B cell (primary cell): ENCODE data around the gene RPP25L. TPM values are rescaled to one million over a fixed set of nuclear protein-coding genes. Genes with fewer than 3 reads are reported as not detected.

Experiments used
- ATAC-seq: fragments of 200-7000 bp; cut with Tn5 transposase; one replicate; pipeline ENCODE4 v1.10.0; 2021; ENCODE audit warnings: low read depth, mild to moderate bottlenecking, moderate number of reproducible peaks, moderate library complexity
- CTCF ChIA-PET: fragments of 350-600 bp; sonication (Branson Sonifier 250); formaldehyde crosslinking; loops from one replicate; lab custom pipeline; 2021; ENCODE audit warnings: antibody characterized with exemption, inconsistent platforms; lab: Charles Lee
- POLR2A ChIA-PET: fragments of 350-600 bp; sonication (Branson Sonifier 250); formaldehyde crosslinking; loops from one replicate; lab custom pipeline; 2021; ENCODE audit warnings: antibody characterized with exemption; lab: Charles Lee
- DNase-seq: peaks from one replicate; pipeline ENCODE4 v3.0.0; 2013
- H2AFZ ChIP-seq: 2 replicates; pipeline ENCODE4 v1.6.1; 2012; ENCODE audit warnings: mild to moderate bottlenecking, low read depth, low read length; ENCODE audit not compliant: insufficient read depth, poor library complexity, severe bottlenecking
- H3K27ac ChIP-seq, 2 donors: 1 replicate in 1 of 2; 2 replicates in 1 of 2; pipeline ENCODE4 v1.5.1; 2012 to 2013; ENCODE audit warnings: low read length in 2 of 2, mild to moderate bottlenecking in 2 of 2, moderate library complexity in 1 of 2
- H3K27me3 ChIP-seq, 4 experiments: fragments of 200-600 bp in 1 of 4; sonication (generic) in 1 of 4; replicated peaks in 1 of 4; 1 replicate in 2 of 4; 2 replicates in 2 of 4; pipeline versions ENCODE4 v1.6.1 to v1.7.0; 2013 to 2016; ENCODE audit warnings: low read length in 3 of 4, mild to moderate bottlenecking in 2 of 4, mixed read lengths in 1 of 4, moderate library complexity in 1 of 4; ENCODE audit not compliant: insufficient read depth in 4 of 4, control insufficient read depth in 3 of 4; ENCODE audit errors: control extremely low read depth in 1 of 4
- H3K36me3 ChIP-seq, 2 experiments: replicated peaks in 1 of 2; 1 replicate in 1 of 2; 2 replicates in 1 of 2; pipeline versions ENCODE4 v1.6.1 to v1.7.1; 2013; ENCODE audit warnings: low read length in 1 of 2; ENCODE audit not compliant: insufficient read depth in 2 of 2, control insufficient read depth in 1 of 2; ENCODE audit errors: control extremely low read depth in 1 of 2, extremely low read depth in 1 of 2
- H3K4me1 ChIP-seq, 2 donors: fragments of 200-600 bp in 1 of 2; sonication (generic) in 1 of 2; 1 replicate in 1 of 2; 2 replicates in 1 of 2; pipeline versions ENCODE4 v1.5.1 to v1.6.1; 2013 to 2017; ENCODE audit warnings: low read length in 2 of 2; ENCODE audit not compliant: control insufficient read depth in 2 of 2, insufficient read depth in 2 of 2
- H3K4me2 ChIP-seq: replicated peaks from 2 replicates; pipeline ENCODE3; 2012; ENCODE audit warnings: mild to moderate bottlenecking, low read depth, low read length; ENCODE audit not compliant: poor library complexity, severe bottlenecking
- H3K4me3 ChIP-seq, 5 experiments: fragments of 200-600 bp in 1 of 5; sonication (generic) in 1 of 5; 1 replicate in 3 of 5; 2 replicates in 2 of 5; pipeline versions ENCODE4 v1.5.1 to v1.7.0; 2011 to 2016; ENCODE audit warnings: low read length in 4 of 5, mild to moderate bottlenecking in 4 of 5, low read depth in 2 of 5, control low read depth in 1 of 5, moderate library complexity in 1 of 5; ENCODE audit not compliant: insufficient read depth in 1 of 5; ENCODE audit errors: control extremely low read depth in 1 of 5, extremely low read depth in 1 of 5
- H3K79me2 ChIP-seq: fragments of 200-600 bp; sonication (generic); one replicate; pipeline ENCODE4 v1.6.0; 2016; ENCODE audit warnings: low read length; ENCODE audit not compliant: control insufficient read depth, insufficient read depth
- H3K9ac ChIP-seq: fragments of 200-600 bp; sonication (generic); 2 replicates; pipeline ENCODE4 v1.6.1; 2017; ENCODE audit warnings: mild to moderate bottlenecking, low read length, moderate library complexity
- H3K9me3 ChIP-seq, 3 donors: one replicate each; pipeline versions ENCODE4 v1.6.1 to v1.7.1; 2013; ENCODE audit warnings: low read length in 2 of 3; ENCODE audit not compliant: control insufficient read depth in 2 of 3, insufficient read depth in 1 of 3; ENCODE audit errors: control extremely low read depth in 1 of 3
- H4K20me1 ChIP-seq: 2 replicates; pipeline ENCODE4 v1.6.0; 2012; ENCODE audit warnings: mild to moderate bottlenecking, low read length; ENCODE audit not compliant: insufficient read depth, control insufficient read depth, poor library complexity, severe bottlenecking
- H3K27ac Mint-ChIP-seq: one replicate; pipeline ENCODE4 v1.8.0; 2021; ENCODE audit warnings: mixed read lengths
- H3K27me3 Mint-ChIP-seq: one replicate; pipeline ENCODE4 v1.8.0; 2021; ENCODE audit warnings: mixed read lengths
- H3K4me1 Mint-ChIP-seq: one replicate; pipeline ENCODE4 v1.8.0; 2021; ENCODE audit warnings: mixed read lengths
- H3K4me3 Mint-ChIP-seq: one replicate; pipeline ENCODE4 v1.8.0; 2021; ENCODE audit warnings: mixed read lengths
- H3K9me3 Mint-ChIP-seq: one replicate; pipeline ENCODE4 v1.8.0; 2022; ENCODE audit warnings: mixed read lengths; ENCODE audit not compliant: insufficient read depth
- CTCF ChIP-seq: fragments of 200-600 bp; IDR thresholded peaks from one replicate; pipeline ENCODE4 v1.8.0; 2022; ENCODE audit warnings: antibody characterized with exemption, mild to moderate bottlenecking
- EZH2 ChIP-seq: IDR thresholded peaks from 2 replicates; pipeline ENCODE4 v1.6.1; 2012; ENCODE audit warnings: borderline replicate concordance, low read depth, mild to moderate bottlenecking, moderate library complexity, low read length; ENCODE audit not compliant: insufficient read depth, poor library complexity, severe bottlenecking
- WGBS: methylation state at CpG from one replicate; pipeline ENCODE4 v1.1.5; 2013; ENCODE audit warnings: missing lambda C conversion rate; ENCODE audit not compliant: insufficient coverage; 5-methylcytosine and 5-hydroxymethylcytosine counted together
- intact Hi-C: fragments of 100-400 bp; cut with micrococcal nuclease; formaldehyde crosslinking; loops from one replicate; pipeline ENCODE4 v1.10.0; 2022
- polyA plus RNA-seq: library from polyadenylated mRNA; depleted of rRNA; stranded (reverse); fragments of >200 nt; gene quantifications from 2 replicates; pipeline ENCODE4 v1.2.3, GENCODE V29; 2012
- total RNA-seq, 2 donors: library from RNA; stranded (reverse); fragments of 120-200 nt in 1 of 2; gene quantifications; 1 replicate in 1 of 2; 2 replicates in 1 of 2; pipeline versions ENCODE4 v1.2.3 to v1.2.4, GENCODE V29; 2013 to 2022

The RPP25L gene
- total and polyA plus RNA-seq, 2 donors (not counting 1 experiment from before 2014, with no cell fraction given) = 20.2 to 27.0 TPM

- POLR2A ChIA-PET = interaction anchor here (1.0 to 1.3 kb wide), 4 partner anchors 11 to 20 kb away, joined by 3 to 8 read pairs (median 4); partner anchors contain the start of gene DCTN3
Measured at GRCh38 chr9:34633166-34633565, 21.3 kb upstream of the RPP25L start.

More at GRCh38 chr9:34633166-34633565, 21.3 kb upstream of the RPP25L start:
- Mint-ChIP-seq H3K27ac (no peak overlapping the region), H3K27me3 (peaks cover 22% of the 10 kb centered on the region), H3K4me1 (peaks cover 35% of the 10 kb centered on the region), H3K9me3 (no peaks in the 10 kb centered on the region), H3K4me3 (no peak overlapping the region)
- no peak overlapping the region for H3K27ac ChIP-seq
- whole genome bisulfite sequencing = 80% methylated on average over 3 of the region's 5 CpGs
- H3K4me3 ChIP-seq = no peak overlapping the region
- peaks cover 0 to 4% (median 0%) of the 10 kb centered on the region in 3 donors for H3K9me3 ChIP-seq
- H3K27me3 ChIP-seq = peaks cover 0 to 24% (median 12%) of the 10 kb centered on the region in 4 experiments
- ATAC-seq (no peak), DNase-seq (no peak)
- H3K4me1 ChIP-seq = peaks cover 22 to 37% of the 10 kb centered on the region in 2 donors
- no peak overlapping the region for H2AFZ ChIP-seq
- peaks cover 0 to 3% of the 10 kb centered on the region in 2 experiments for H3K36me3 ChIP-seq
- no peak overlapping the region for H3K4me2 ChIP-seq
- no peak overlapping the region for H3K9ac ChIP-seq
- peaks cover 26% of the 10 kb centered on the region for H3K79me2 ChIP-seq
- H4K20me1 ChIP-seq = peaks cover 20% of the 10 kb centered on the region
- intact Hi-C loops = loop anchor here (1.0 to 2.0 kb wide), 2 partner anchors 21 to 84 kb away; partner anchors contain the start of gene RPP25L
- TF ChIP-seq CTCF = no peak
- TF ChIP-seq EZH2 = no peak
- CTCF ChIA-PET = interaction anchor here (0.6 to 8.4 kb wide), 23 partner anchors 10 to 253 kb away, joined by 3 to 150 read pairs (median 7); partner anchors contain the start of genes CCL27, DCTN3, DNAI1 and FAM219A
